NT2/D1 (cell line): Measurements from ENCODE around the gene GOT2.

ENCODE experiments used
- SUZ12 ChIP-seq: IDR thresholded peaks from 2 replicates; pipeline ENCODE4 v1.6.1; 2011; ENCODE audit not compliant: insufficient read length, insufficient read depth; ENCODE audit errors: extremely low read depth
- ZNF274 ChIP-seq: IDR thresholded peaks from 2 replicates; pipeline ENCODE4 v1.6.1; 2011; ENCODE audit warnings: mild to moderate bottlenecking, low read depth, low read length

DNA sequence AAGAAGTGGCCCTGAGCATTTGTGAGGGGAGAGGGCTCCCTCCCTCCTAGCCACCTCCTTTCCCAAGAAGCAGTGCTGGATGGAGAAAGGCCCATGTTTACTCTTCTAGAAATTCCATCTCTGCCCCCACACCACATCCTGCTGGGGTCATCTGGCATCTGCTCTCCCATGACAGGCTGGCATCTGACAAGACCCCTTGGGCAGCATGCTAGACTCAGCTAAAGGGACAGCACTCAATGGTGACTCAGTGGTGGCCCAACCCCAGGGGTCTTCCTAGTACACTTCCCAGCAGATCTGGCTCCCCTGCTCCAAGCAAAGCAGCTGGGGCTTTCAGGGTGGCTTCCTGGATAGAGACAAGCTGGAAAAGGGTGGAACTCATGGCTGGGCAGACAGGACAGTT is 63.9 kb downstream of the GOT2 start:
- TF ChIP-seq ZNF274 (no peak), SUZ12 (no peak)
